SU-DHL-6 (cell line): Measurements from ENCODE around the gene CEP55.

Experiments
- H2AFZ ChIP-seq: fragments of 200-600 bp; sonication (generic); 2 replicates; pipeline ENCODE4 v1.6.1; 2014; ENCODE audit warnings: low read depth, mild to moderate bottlenecking, moderate library complexity, mixed read lengths, antibody characterized with exemption, low read length; ENCODE audit not compliant: severe bottlenecking
- H3F3A ChIP-seq: fragments of 200-600 bp; shearing (Covaris generic); 2 replicates; pipeline ENCODE4 v1.6.0; 2016; ENCODE audit warnings: antibody characterized with exemption, mild to moderate bottlenecking; ENCODE audit not compliant: insufficient read depth
- H3K27ac ChIP-seq: fragments of 200-600 bp; sonication (generic); 2 replicates; pipeline ENCODE4 v1.5.1; 2016; ENCODE audit warnings: low read depth, mild to moderate bottlenecking, low read length, moderate library complexity, mixed read lengths
- H3K27me3 ChIP-seq: fragments of 200-600 bp; sonication (generic), shearing (Covaris generic); 2 replicates; pipeline ENCODE4 v1.6.0; 2014; ENCODE audit warnings: mild to moderate bottlenecking, low read length
- H3K36me3 ChIP-seq: fragments of 200-600 bp; sonication (generic); 2 replicates; pipeline ENCODE4 v1.6.1; 2014; ENCODE audit warnings: mild to moderate bottlenecking, low read length, mixed read lengths
- H3K4me2 ChIP-seq: fragments of 300-600, 200-600 bp; shearing (Covaris generic), sonication (generic); 2 replicates; pipeline ENCODE4 v1.6.0; 2014; ENCODE audit warnings: low read length, low read depth, mild to moderate bottlenecking; ENCODE audit not compliant: poor library complexity, severe bottlenecking
- H3K4me3 ChIP-seq: fragments of 200-600 bp; sonication (generic); 2 replicates; pipeline ENCODE4 v1.5.1; 2014; ENCODE audit warnings: antibody characterized with exemption, low read length, mild to moderate bottlenecking, mixed read lengths; ENCODE audit not compliant: insufficient read depth, poor library complexity, severe bottlenecking
- H3K79me2 ChIP-seq: fragments of 200-600 bp; sonication (generic); 2 replicates; pipeline ENCODE4 v1.6.1; 2014; ENCODE audit warnings: mild to moderate bottlenecking, low read length, moderate library complexity; ENCODE audit not compliant: insufficient read depth
- H3K9ac ChIP-seq: fragments of 200-600 bp; sonication (generic); 2 replicates; pipeline ENCODE4 v1.7.0; 2014; ENCODE audit warnings: mild to moderate bottlenecking, low read length
- H3K9me2 ChIP-seq: fragments of 200-600 bp; sonication (generic); replicated peaks from 2 replicates; pipeline ENCODE4 v1.6.1; 2014; ENCODE audit warnings: low read length; ENCODE audit not compliant: insufficient read depth
- H3K9me3 ChIP-seq: fragments of 200-600 bp; sonication (generic); 2 replicates; pipeline ENCODE4 v1.6.1; 2014; ENCODE audit warnings: low read length, mixed read lengths; ENCODE audit not compliant: insufficient read depth
- H4K20me1 ChIP-seq: fragments of 200-600 bp; sonication (generic); 2 replicates; pipeline ENCODE4 v1.6.1; 2014; ENCODE audit warnings: low read depth, mild to moderate bottlenecking, antibody characterized with exemption, low read length, moderate library complexity, mixed read lengths
- EZH2phosphoT487 ChIP-seq: fragments of 200-600 bp; sonication (generic), shearing (Covaris generic); conservative IDR thresholded peaks from 2 replicates; pipeline ENCODE4 v1.6.1; 2018; ENCODE audit warnings: mild to moderate bottlenecking, antibody characterized with exemption, low read length, moderate library complexity, mixed read lengths
- TF ChIP-seq, protein P1 (sequence below): fragments of 200-600 bp; sonication (generic); IDR thresholded peaks from one replicate; pipeline ENCODE4 v1.5.1; 2017; ENCODE audit warnings: antibody characterized with exemption, mild to moderate bottlenecking, low read length, moderate library complexity; ENCODE audit not compliant: insufficient read depth, poor library complexity, severe bottlenecking

The CEP55 gene

DNA sequence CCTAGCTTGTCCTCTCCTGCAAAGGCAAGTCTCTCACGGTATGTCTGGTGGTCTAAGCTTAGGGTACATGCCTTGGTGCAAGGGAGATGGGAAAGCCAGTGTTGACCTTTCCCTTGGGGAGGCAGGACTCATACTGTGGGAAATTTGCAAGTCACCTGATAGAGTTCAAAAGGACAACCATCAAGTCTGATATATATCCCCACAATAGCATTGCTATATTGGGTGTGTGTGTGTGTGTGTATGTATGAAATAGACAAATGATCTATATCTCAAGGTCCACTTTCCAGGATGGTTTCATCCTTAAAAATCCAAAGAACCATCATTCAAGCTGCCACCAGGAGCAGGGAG is 57.9 kb downstream of the CEP55 start:
- H2AFZ ChIP-seq, result no peak overlapping the region
- TF ChIP-seq EZH2phosphoT487, result no peak
- TF ChIP-seq, protein P1, sequence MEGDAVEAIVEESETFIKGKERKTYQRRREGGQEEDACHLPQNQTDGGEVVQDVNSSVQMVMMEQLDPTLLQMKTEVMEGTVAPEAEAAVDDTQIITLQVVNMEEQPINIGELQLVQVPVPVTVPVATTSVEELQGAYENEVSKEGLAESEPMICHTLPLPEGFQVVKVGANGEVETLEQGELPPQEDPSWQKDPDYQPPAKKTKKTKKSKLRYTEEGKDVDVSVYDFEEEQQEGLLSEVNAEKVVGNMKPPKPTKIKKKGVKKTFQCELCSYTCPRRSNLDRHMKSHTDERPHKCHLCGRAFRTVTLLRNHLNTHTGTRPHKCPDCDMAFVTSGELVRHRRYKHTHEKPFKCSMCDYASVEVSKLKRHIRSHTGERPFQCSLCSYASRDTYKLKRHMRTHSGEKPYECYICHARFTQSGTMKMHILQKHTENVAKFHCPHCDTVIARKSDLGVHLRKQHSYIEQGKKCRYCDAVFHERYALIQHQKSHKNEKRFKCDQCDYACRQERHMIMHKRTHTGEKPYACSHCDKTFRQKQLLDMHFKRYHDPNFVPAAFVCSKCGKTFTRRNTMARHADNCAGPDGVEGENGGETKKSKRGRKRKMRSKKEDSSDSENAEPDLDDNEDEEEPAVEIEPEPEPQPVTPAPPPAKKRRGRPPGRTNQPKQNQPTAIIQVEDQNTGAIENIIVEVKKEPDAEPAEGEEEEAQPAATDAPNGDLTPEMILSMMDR, result no peak
- no peaks in the 10 kb centered on the region for H3F3A ChIP-seq
- no peak overlapping the region for H3K9ac ChIP-seq
- H4K20me1 ChIP-seq, result no peaks in the 10 kb centered on the region
- no peaks in the 10 kb centered on the region for H3K79me2 ChIP-seq
- H3K36me3 ChIP-seq, result no peaks in the 10 kb centered on the region
- H3K9me2 ChIP-seq, result no peaks in the 10 kb centered on the region
- H3K4me3 ChIP-seq, result no peak overlapping the region
- no peaks in the 10 kb centered on the region for H3K27me3 ChIP-seq
- H3K9me3 ChIP-seq, result no peaks in the 10 kb centered on the region
- no peak overlapping the region for H3K27ac ChIP-seq
- no peak overlapping the region for H3K4me2 ChIP-seq

DNA sequence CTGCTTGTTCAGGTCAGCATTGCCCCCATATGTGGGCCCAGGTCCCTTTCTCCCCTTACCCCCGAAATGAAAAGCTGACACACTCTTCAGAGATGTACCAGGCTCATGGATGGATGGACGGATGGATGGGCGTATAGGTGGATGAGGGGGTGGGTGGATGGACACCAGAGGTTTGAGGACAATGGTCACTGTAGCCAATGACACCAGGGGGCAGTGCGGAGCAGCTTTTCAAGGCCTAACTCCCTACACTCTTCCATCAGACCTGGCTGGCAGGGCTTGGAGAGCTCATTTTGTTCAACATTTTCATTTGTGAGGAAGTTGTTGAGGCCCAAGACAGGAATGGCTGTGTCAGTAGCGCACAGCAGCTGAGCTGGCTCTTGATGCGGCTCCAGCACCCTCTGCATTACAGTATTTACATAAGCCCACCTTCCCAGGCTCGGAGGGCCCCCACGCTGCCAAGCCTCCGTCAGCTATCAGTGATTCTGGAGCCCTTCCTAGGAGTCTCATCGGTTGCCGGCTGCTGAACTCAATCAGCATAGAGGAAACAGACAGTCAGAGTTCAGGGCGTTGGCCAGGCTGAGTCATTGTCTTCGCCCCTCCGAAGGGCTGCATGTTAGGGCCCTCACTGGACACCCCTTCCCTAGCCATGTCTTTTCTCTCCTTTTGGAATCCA is 58.5 kb downstream of the CEP55 start:
- TF ChIP-seq, protein P1, result peak; percentile 74
- no peak for TF ChIP-seq EZH2phosphoT487
- Histone ChIP-seq H3K79me2 (no peaks in the 10 kb centered on the region), H3K9me2 (no peaks in the 10 kb centered on the region), H4K20me1 (no peaks in the 10 kb centered on the region), H3K4me3 (no peak overlapping the region), H3K27ac (no peak overlapping the region), H3K27me3 (no peaks in the 10 kb centered on the region), H3F3A (no peaks in the 10 kb centered on the region), H3K4me2 (no peak overlapping the region), H3K36me3 (no peaks in the 10 kb centered on the region), H3K9ac (no peak overlapping the region), H2AFZ (no peak overlapping the region), H3K9me3 (no peaks in the 10 kb centered on the region)

DNA sequence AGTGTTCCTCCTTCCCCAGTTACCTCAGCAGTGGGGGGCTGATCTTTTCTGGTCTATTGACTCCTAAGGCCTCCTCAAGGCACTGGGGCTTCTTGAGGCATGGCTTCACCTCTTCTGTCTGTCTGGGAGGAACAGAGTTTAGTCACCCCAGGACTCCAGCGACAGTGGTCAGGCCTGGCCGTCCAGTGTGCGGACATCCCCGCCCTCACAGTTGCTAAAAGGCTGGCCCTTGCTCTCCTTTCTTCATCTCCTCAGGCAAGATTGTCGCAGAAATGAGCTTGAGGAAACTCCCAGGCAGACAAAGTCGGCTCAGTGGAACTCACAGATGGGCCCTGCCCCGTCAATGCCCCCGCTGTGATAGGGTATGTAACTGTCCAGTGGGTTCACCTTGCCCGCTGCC is 63.1 kb downstream of the CEP55 start:
- H3K9ac ChIP-seq, result no peak overlapping the region
- no peaks in the 10 kb centered on the region for H3K9me3 ChIP-seq
- H3K4me2 ChIP-seq, result no peak overlapping the region
- H3K27me3 ChIP-seq, result no peaks in the 10 kb centered on the region
- no peaks in the 10 kb centered on the region for H3F3A ChIP-seq
- H2AFZ ChIP-seq, result no peak overlapping the region
- TF ChIP-seq, protein P1, result no peak
- TF ChIP-seq EZH2phosphoT487, result no peak
- no peaks in the 10 kb centered on the region for H3K79me2 ChIP-seq
- H3K36me3 ChIP-seq, result no peaks in the 10 kb centered on the region
- no peak overlapping the region for H3K4me3 ChIP-seq
- H3K9me2 ChIP-seq, result no peaks in the 10 kb centered on the region
- no peaks in the 10 kb centered on the region for H4K20me1 ChIP-seq
- no peak overlapping the region for H3K27ac ChIP-seq
